ENCODE data around the gene IL13RA1. TPM values are rescaled to one million over a fixed set of nuclear protein-coding genes. Genes with fewer than 3 reads are reported as not detected.

Gene IL13RA1
- polyA plus RNA-seq, 1 donor (not counting 4 experiments of a cell fraction or from before 2014, with no cell fraction given): 27.8 TPM

DNA sequence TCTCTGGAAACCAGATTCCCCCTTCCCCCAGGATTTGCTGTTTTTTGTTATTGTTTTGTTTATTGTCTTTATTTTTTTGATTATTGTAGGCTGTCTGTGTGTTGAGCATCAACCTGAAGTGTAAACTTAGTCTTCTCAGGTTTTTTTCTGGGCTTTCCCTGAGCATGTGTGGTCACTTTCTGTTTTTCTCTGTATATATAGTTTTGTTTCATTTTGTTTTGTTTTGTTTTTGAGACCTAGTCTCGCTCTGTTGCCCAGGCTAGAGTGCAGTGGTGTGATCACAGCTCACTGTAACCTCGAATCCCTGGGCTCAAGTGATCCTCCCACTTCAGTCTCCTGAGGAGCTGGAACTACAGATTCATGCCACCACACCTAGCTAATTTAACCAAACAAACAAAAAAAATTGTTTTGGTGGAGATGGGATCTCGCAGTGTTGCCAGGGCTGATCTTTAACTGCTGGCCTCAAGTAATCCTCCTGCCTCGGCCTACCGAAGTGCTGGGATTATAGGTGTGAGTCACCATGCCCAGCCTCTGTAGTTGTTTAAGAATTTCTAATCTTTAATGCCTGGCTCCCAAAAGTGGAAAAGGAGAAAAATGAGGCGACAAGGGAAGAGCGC is 9.1 kb downstream of the IL13RA1 start:
- no peak overlapping the region for H2AFZ ChIP-seq (ENCODE audit: control insufficient read depth, low read length)
- no peak overlapping the region for H3K27ac ChIP-seq (ENCODE audit: control insufficient read depth, insufficient read depth, low read length)
- H4K20me1 ChIP-seq (ENCODE audit: control insufficient read depth, extremely low read depth, insufficient read depth, low read length): no peaks in the 10 kb centered on the region
- no peak overlapping the region for H3K4me2 ChIP-seq (ENCODE audit: control insufficient read depth, extremely low read depth, insufficient read depth, low read depth, low read length)
- no peak for DNase-seq (ENCODE audit: low read depth, low spot score)
- no peaks in the 10 kb centered on the region for H3K9me1 ChIP-seq (ENCODE audit: control insufficient read depth, extremely low read depth, insufficient read depth, low read length)
- TF ChIP-seq, protein P1, sequence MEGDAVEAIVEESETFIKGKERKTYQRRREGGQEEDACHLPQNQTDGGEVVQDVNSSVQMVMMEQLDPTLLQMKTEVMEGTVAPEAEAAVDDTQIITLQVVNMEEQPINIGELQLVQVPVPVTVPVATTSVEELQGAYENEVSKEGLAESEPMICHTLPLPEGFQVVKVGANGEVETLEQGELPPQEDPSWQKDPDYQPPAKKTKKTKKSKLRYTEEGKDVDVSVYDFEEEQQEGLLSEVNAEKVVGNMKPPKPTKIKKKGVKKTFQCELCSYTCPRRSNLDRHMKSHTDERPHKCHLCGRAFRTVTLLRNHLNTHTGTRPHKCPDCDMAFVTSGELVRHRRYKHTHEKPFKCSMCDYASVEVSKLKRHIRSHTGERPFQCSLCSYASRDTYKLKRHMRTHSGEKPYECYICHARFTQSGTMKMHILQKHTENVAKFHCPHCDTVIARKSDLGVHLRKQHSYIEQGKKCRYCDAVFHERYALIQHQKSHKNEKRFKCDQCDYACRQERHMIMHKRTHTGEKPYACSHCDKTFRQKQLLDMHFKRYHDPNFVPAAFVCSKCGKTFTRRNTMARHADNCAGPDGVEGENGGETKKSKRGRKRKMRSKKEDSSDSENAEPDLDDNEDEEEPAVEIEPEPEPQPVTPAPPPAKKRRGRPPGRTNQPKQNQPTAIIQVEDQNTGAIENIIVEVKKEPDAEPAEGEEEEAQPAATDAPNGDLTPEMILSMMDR (optimal IDR thresholded peaks at IDR 0.05 in 1 of 3, IDR thresholded peaks at IDR 0.05 in 1 of 3, conservative IDR thresholded peaks at IDR 0.05 in 1 of 3; ENCODE audit: extremely low read depth in 1 of 3, insufficient read depth in 2 of 3, low read length in 3 of 3): no peak
- TF ChIP-seq EZH2 (IDR thresholded peaks at IDR 0.05; ENCODE audit: low read length): no peak
- no peak overlapping the region for H3K9ac ChIP-seq (ENCODE audit: control insufficient read depth, extremely low read depth, insufficient read depth, low read length)
- H3K4me1 ChIP-seq (ENCODE audit: control insufficient read depth, extremely low read depth, insufficient read depth, low read length): no peaks in the 10 kb centered on the region
- H3K79me2 ChIP-seq (ENCODE audit: control insufficient read depth, insufficient read depth, low read length): peaks cover 4% of the 10 kb centered on the region
- H3K4me3 ChIP-seq (ENCODE audit: control insufficient read depth in 2 of 3, extremely low read depth in 1 of 3, insufficient read depth in 2 of 3, low read depth in 1 of 3, low read length in 3 of 3): no peak overlapping the region
- dilution Hi-C loops (cut with MboI; ENCODE audit: extremely low pct_ligation_motif_present, low sequenced_read_pairs): no loop called here
- FAIRE-seq: no peak
- H3K9me3 ChIP-seq (ENCODE audit: control insufficient read depth, low read depth, low read length): no peaks in the 10 kb centered on the region
- no peaks in the 10 kb centered on the region for H3K27me3 ChIP-seq (ENCODE audit: control insufficient read depth, extremely low read depth, insufficient read depth, low read length)
- no peaks in the 10 kb centered on the region for H3K36me3 ChIP-seq (ENCODE audit: control insufficient read depth in 2 of 2, extremely low read depth in 1 of 2, insufficient read depth in 2 of 2, low read length in 2 of 2)

DNA sequence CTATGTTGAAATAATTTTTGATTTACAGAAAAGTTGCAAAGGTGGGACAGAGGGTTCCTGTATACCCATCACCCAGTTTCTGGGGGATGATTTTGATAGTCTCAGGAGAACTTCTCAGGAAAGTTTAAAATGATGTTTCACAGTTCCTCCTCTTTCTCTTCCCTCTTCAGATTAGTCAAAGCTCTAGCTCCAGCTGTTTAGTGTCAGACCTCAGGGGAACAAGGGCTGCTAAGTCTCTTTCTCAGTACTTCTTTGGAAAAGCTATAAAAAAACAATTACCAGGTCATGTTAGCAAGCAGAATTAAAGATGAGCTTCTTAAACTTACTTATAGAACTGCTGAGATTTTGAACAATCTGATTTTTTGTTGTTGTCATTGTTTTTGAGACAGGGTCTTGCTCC is 12.2 kb downstream of the IL13RA1 start:
- no peak for FAIRE-seq
- no peaks in the 10 kb centered on the region for H3K9me1 ChIP-seq (ENCODE audit: control insufficient read depth, extremely low read depth, insufficient read depth, low read length)
- no peaks in the 10 kb centered on the region for H3K27me3 ChIP-seq (ENCODE audit: control insufficient read depth, extremely low read depth, insufficient read depth, low read length)
- no peak overlapping the region for H3K27ac ChIP-seq (ENCODE audit: control insufficient read depth, insufficient read depth, low read length)
- TF ChIP-seq EZH2 (IDR thresholded peaks at IDR 0.05; ENCODE audit: low read length): no peak
- TF ChIP-seq, protein P1 (optimal IDR thresholded peaks at IDR 0.05 in 1 of 3, IDR thresholded peaks at IDR 0.05 in 1 of 3, conservative IDR thresholded peaks at IDR 0.05 in 1 of 3; ENCODE audit: extremely low read depth in 1 of 3, insufficient read depth in 2 of 3, low read length in 3 of 3): no peak
- H3K4me2 ChIP-seq (ENCODE audit: control insufficient read depth, extremely low read depth, insufficient read depth, low read depth, low read length): no peak overlapping the region
- no peaks in the 10 kb centered on the region for H3K4me1 ChIP-seq (ENCODE audit: control insufficient read depth, extremely low read depth, insufficient read depth, low read length)
- no peaks in the 10 kb centered on the region for H4K20me1 ChIP-seq (ENCODE audit: control insufficient read depth, extremely low read depth, insufficient read depth, low read length)
- H3K9me3 ChIP-seq (ENCODE audit: control insufficient read depth, low read depth, low read length): no peaks in the 10 kb centered on the region
- H2AFZ ChIP-seq (ENCODE audit: control insufficient read depth, low read length): no peak overlapping the region
- H3K36me3 ChIP-seq (ENCODE audit: control insufficient read depth in 2 of 2, extremely low read depth in 1 of 2, insufficient read depth in 2 of 2, low read length in 2 of 2): no peaks in the 10 kb centered on the region
- no peak overlapping the region for H3K4me3 ChIP-seq (ENCODE audit: control insufficient read depth in 2 of 3, extremely low read depth in 1 of 3, insufficient read depth in 2 of 3, low read depth in 1 of 3, low read length in 3 of 3)
- no peak overlapping the region for H3K9ac ChIP-seq (ENCODE audit: control insufficient read depth, extremely low read depth, insufficient read depth, low read length)
- no peak for DNase-seq (ENCODE audit: low read depth, low spot score)
- peaks cover 2% of the 10 kb centered on the region for H3K79me2 ChIP-seq (ENCODE audit: control insufficient read depth, insufficient read depth, low read length)
- dilution Hi-C loops (cut with MboI; ENCODE audit: extremely low pct_ligation_motif_present, low sequenced_read_pairs): no loop called here

Measured in keratinocyte (primary cell).